OCI-LY7 (cell line): ENCODE results near the gene XKR7. TPM values are rescaled to one million over a fixed set of nuclear protein-coding genes. Genes with fewer than 3 reads are reported as not detected.

Experiments used
- BruUV-seq: library from RNA; stranded (reverse); fragments of 400-500 nt; replicated peaks from 2 replicates; lab custom pipeline; 2021; lab: Mats Ljungman, UMichigan
- CTCF ChIA-PET: fragments of 300-600 bp; sonication (Branson Sonifier 250); formaldehyde crosslinking; loops from one replicate; lab custom pipeline; 2022; ENCODE audit warnings: antibody characterized with exemption; ENCODE audit not compliant: unreplicated experiment; lab: Charles Lee
- POLR2A ChIA-PET: fragments of 300-600 bp; sonication (Branson Sonifier 250); formaldehyde crosslinking; loops from one replicate; lab custom pipeline; 2022; ENCODE audit warnings: antibody characterized with exemption; lab: Charles Lee
- DNase-seq: peaks from one replicate; pipeline ENCODE4 v3.0.0-alpha.2; 2015; ENCODE audit warnings: low spot score
- H2AFZ ChIP-seq: fragments of 200-600 bp; sonication (generic), shearing (Covaris generic); 2 replicates; pipeline ENCODE4 v1.6.1; 2014; ENCODE audit warnings: mild to moderate bottlenecking, antibody characterized with exemption, low read length, moderate library complexity
- H3K27ac ChIP-seq: fragments of 200-600 bp; sonication (generic); 2 replicates; pipeline ENCODE4 v1.5.1; 2014; ENCODE audit warnings: mixed run types, low read depth, mild to moderate bottlenecking, moderate library complexity, low read length, inconsistent platforms; ENCODE audit not compliant: poor library complexity, severe bottlenecking
- H3K36me3 ChIP-seq: fragments of 200-600 bp; sonication (generic); 2 replicates; pipeline ENCODE4 v1.6.1; 2014; ENCODE audit warnings: mild to moderate bottlenecking, antibody characterized with exemption, low read length, moderate library complexity, mixed read lengths; ENCODE audit not compliant: insufficient read depth
- H3K4me1 ChIP-seq: fragments of 200-600 bp; sonication (generic); 2 replicates; pipeline ENCODE4 v1.5.1; 2014; ENCODE audit warnings: mild to moderate bottlenecking, low read length; ENCODE audit not compliant: insufficient read depth, poor library complexity, severe bottlenecking
- H3K4me2 ChIP-seq: fragments of 200-600 bp; sonication (generic); 2 replicates; pipeline ENCODE4 v1.6.1; 2014; ENCODE audit warnings: mild to moderate bottlenecking, low read length
- H3K4me3 ChIP-seq: fragments of 200-600 bp; sonication (generic); 2 replicates; pipeline ENCODE4 v1.5.1; 2014; ENCODE audit warnings: mild to moderate bottlenecking, low read depth, low read length; ENCODE audit not compliant: poor library complexity, severe bottlenecking
- H3K79me2 ChIP-seq: fragments of 200-600 bp; sonication (generic); 2 replicates; pipeline ENCODE4 v1.6.1; 2016; ENCODE audit warnings: low read depth, mild to moderate bottlenecking, low read length, moderate library complexity, mixed read lengths; ENCODE audit not compliant: insufficient read depth
- H3K9me2 ChIP-seq: fragments of 200-600 bp; sonication (generic); 2 replicates; pipeline ENCODE4 v1.6.1; 2016; ENCODE audit warnings: mild to moderate bottlenecking, low read length, mixed read lengths; ENCODE audit not compliant: insufficient read depth
- H3K9me3 ChIP-seq: fragments of 200-600 bp; sonication (generic); 2 replicates; pipeline ENCODE4 v1.6.1; 2014; ENCODE audit warnings: mild to moderate bottlenecking, mixed run types, low read length, mixed read lengths
- H4K20me1 ChIP-seq: fragments of 200-600 bp; sonication (generic); 2 replicates; pipeline ENCODE4 v1.6.1; 2014; ENCODE audit warnings: mild to moderate bottlenecking, antibody characterized with exemption, low read length, moderate library complexity, mixed read lengths; ENCODE audit not compliant: insufficient read depth
- CTCF ChIP-seq: fragments of 200-600 bp; sonication (generic); conservative IDR thresholded peaks from 2 replicates; pipeline ENCODE4 v1.5.1; 2014; ENCODE audit warnings: mild to moderate bottlenecking, antibody characterized with exemption, low read length, moderate library complexity, mixed read lengths
- EZH2phosphoT487 ChIP-seq: fragments of 200-600 bp; sonication (generic); IDR thresholded peaks from 2 replicates; pipeline ENCODE4 v1.6.1; 2018; ENCODE audit warnings: low read depth, borderline replicate concordance, mild to moderate bottlenecking, mixed run types, antibody characterized with exemption, low read length, moderate library complexity, mixed read lengths
- intact Hi-C: fragments of 100-400 bp; cut with micrococcal nuclease; formaldehyde crosslinking; loops from one replicate; pipeline ENCODE4 v1.10.0; 2022; ENCODE audit not compliant: unreplicated experiment
- total RNA-seq, 2 experiments: library from RNA; depleted of rRNA in 1 of 2; stranded (reverse); fragments of >200 nt in 1 of 2; shearing (Covaris generic) in 1 of 2; gene quantifications; 2 replicates each; pipeline ENCODE4 v1.2.3, GENCODE V29; 2014 to 2022

The XKR7 gene
- total RNA-seq, 2 experiments from 2014 or later: not detected

DNA sequence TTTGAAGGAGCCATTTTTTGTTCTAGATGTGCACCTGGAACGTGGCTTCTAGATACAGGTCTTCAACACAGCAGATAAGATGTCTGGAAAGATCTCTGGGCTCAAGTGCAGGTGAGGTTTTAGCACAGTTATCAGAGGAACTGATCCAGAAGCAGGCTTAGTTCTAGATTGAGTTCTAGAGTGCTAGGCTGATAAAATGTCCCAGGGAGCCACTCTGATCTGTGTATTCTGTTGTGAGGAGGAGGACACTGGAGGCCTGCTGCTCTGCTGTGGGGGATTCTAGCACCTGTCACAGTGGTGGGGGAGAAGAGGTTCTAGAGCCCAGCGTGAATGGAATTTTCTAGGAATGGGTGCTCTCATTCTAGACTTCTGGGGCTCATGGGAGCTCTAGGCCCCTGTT lies 30.3 kb downstream of the XKR7 start:
- no peaks in the 10 kb centered on the region for H3K9me2 ChIP-seq
- H3K79me2 ChIP-seq: no peaks in the 10 kb centered on the region
- H3K4me2 ChIP-seq: no peak overlapping the region
- no peaks in the 10 kb centered on the region; the same call in 1 of the 2 replicates for H4K20me1 ChIP-seq
- no peaks in the 10 kb centered on the region for H3K4me1 ChIP-seq
- intact Hi-C loops: no loop called here
- ChIA-PET CTCF (no interaction called here), POLR2A (no interaction called here)
- no peaks in the 10 kb centered on the region for H3K9me3 ChIP-seq
- no peak overlapping the region for H3K27ac ChIP-seq
- no TSS peak for BruUV-seq
- no peak overlapping the region for H3K4me3 ChIP-seq
- TF ChIP-seq EZH2phosphoT487 (no peak), CTCF (no peak)
- no peaks in the 10 kb centered on the region for H3K36me3 ChIP-seq
- H2AFZ ChIP-seq: no peak overlapping the region
- DNase-seq: no peak

DNA sequence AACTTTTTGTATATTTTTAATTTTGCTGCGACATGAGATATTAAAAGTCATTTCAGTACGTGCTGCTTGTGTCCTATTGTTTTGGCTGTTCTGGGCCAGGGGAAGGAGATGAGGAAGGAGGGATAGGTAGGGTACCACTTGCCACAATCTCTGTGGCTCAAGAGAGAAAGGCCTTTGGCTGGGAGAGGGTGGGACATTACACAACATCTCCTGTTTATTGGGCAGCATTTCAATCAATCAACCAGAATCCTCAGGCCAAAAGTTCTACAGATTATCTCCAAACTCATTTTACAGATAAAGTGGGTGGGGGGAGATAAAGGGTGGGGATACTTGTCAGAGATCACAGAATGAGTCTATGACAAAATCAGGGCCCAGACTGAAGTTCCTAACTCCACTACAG lies 35.4 kb downstream of the XKR7 start:
- Histone ChIP-seq H3K9me3 (no peaks in the 10 kb centered on the region), H3K79me2 (no peaks in the 10 kb centered on the region), H2AFZ (no peak overlapping the region), H3K36me3 (no peaks in the 10 kb centered on the region), H3K4me3 (no peak overlapping the region), H3K27ac (no peak overlapping the region), H4K20me1 (no peaks in the 10 kb centered on the region; the same call in 1 of the 2 replicates), H3K9me2 (no peaks in the 10 kb centered on the region), H3K4me1 (no peaks in the 10 kb centered on the region), H3K4me2 (no peak overlapping the region)
- ChIA-PET POLR2A (no interaction called here), CTCF (no interaction called here)
- no peak for DNase-seq
- intact Hi-C loops: no loop called here
- no TSS peak for BruUV-seq
- TF ChIP-seq CTCF (no peak), EZH2phosphoT487 (no peak)

- no peak for TF ChIP-seq EZH2phosphoT487
- TF ChIP-seq CTCF: no peak
- H3K27ac ChIP-seq: no peak overlapping the region
- H3K9me3 ChIP-seq: no peaks in the 10 kb centered on the region
- no peak for DNase-seq
- ChIA-PET POLR2A (no interaction called here), CTCF (no interaction called here)
- no peaks in the 10 kb centered on the region for H4K20me1 ChIP-seq
- H3K36me3 ChIP-seq: no peaks in the 10 kb centered on the region
- no peak overlapping the region for H3K4me2 ChIP-seq
- BruUV-seq: no TSS peak
- intact Hi-C loops: no loop called here
- no peak overlapping the region for H2AFZ ChIP-seq
- no peaks in the 10 kb centered on the region for H3K79me2 ChIP-seq
- H3K4me3 ChIP-seq: no peak overlapping the region
- H3K9me2 ChIP-seq: no peaks in the 10 kb centered on the region
- no peaks in the 10 kb centered on the region for H3K4me1 ChIP-seq
These were observed 37.0 kb downstream of the XKR7 start for GRCh38 chr20:32004963-32005362.
